Ovary (tissue), 9 donors: ENCODE measurements around the gene CBX1. TPM values are rescaled to one million over a fixed set of nuclear protein-coding genes. Genes with fewer than 3 reads are reported as not detected.
A peak's percentile ranks its signal among the peaks of the same experiment; 100 is the strongest.

Source experiments
- DNase-seq, 5 donors: peaks; one replicate each; pipeline ENCODE4 v3.0.0-alpha.2; 2019 to 2020
- H3K27ac ChIP-seq, 2 donors: fragments of 200-600 bp; one replicate each; pipeline versions ENCODE4 v1.5.1 to v1.8.0; 2019 to 2022
- H3K27me3 ChIP-seq: fragments of 200-600 bp; one replicate; pipeline ENCODE4 v1.8.0; 2022
- H3K36me3 ChIP-seq: fragments of 200-600 bp; sonication (generic); one replicate; pipeline ENCODE4 v1.5.1; 2019
- H3K4me1 ChIP-seq: one replicate; pipeline ENCODE4 v1.8.1; 2013; ENCODE audit warnings: mild to moderate bottlenecking, moderate library complexity; ENCODE audit not compliant: insufficient read depth
- H3K4me3 ChIP-seq: fragments of 200-600 bp; sonication (generic); one replicate; pipeline ENCODE4 v1.5.1; 2017
- H3K9me3 ChIP-seq, 2 donors: fragments of 200-600 bp in 1 of 2; sonication (generic) in 1 of 2; one replicate each; pipeline versions ENCODE4 v1.5.1 to v1.8.1; 2013 to 2019; ENCODE audit warnings: mild to moderate bottlenecking in 1 of 2, moderate library complexity in 1 of 2
- EP300 ChIP-seq: sonication (generic); formaldehyde crosslinking; IDR thresholded peaks from one replicate; pipeline ENCODE4 v1.6.1; 2017; ENCODE audit warnings: antibody characterized with exemption
- POLR2A ChIP-seq: fragments of 450-650 bp; IDR thresholded peaks from one replicate; pipeline ENCODE4 v1.6.1; 2017; ENCODE audit warnings: antibody characterized with exemption, mild to moderate bottlenecking, moderate library complexity
- whole genome bisulfite sequencing, 3 donors: extraction: QIAGEN DNeasy Blood & Tissue Kit in 1 of 3; methylation state at CpG; one replicate each; pipeline versions ENCODE4 v1.1.5 to v1.1.7; 2013 to 2017; 5-methylcytosine and 5-hydroxymethylcytosine counted together
- intact Hi-C, 4 donors: fragments of 100-400 bp; cut with DNase I; formaldehyde crosslinking; loops; one replicate each; pipeline versions ENCODE4 v1.11.0 to v1.15.1; 2022 to 2023
- polyA plus RNA-seq, 2 donors: library from polyadenylated mRNA; stranded (reverse); fragments of 200-250 nt in 1 of 2; fragments of 350-450 nt in 1 of 2; fragmentation: Illumina TruSeq in 1 of 2; extraction: RNeasy Lipid Tissue Mini Kit (QIAGEN cat#74804) in 1 of 2; gene quantifications; one replicate each; pipeline ENCODE4 v1.2.3, GENCODE V29; 2013 to 2014
- total RNA-seq, 7 donors: library from RNA; depleted of rRNA in 2 of 7; stranded (reverse); fragments of >200 nt in 2 of 7; fragmentation: NEBNext Ultra II Directional in 3 of 7; extraction: Animal tissue kit (Norgen Biotek cat#: 25700) in 3 of 7; gene quantifications; one replicate each; pipeline versions ENCODE4 v1.1.0 to v1.2.4, GENCODE V29; 2016 to 2023
- TF ChIP-seq, protein P1 (sequence below), 3 donors: fragments of 450-650 bp in 2 of 3; fragments of 200-600 bp in 1 of 3; IDR thresholded peaks; one replicate each; pipeline versions ENCODE4 v1.5.1 to v1.8.0; 2016 to 2022; ENCODE audit warnings: antibody characterized with exemption in 3 of 3, mild to moderate bottlenecking in 1 of 3
- donor health status: DM: no; HTN: no; CAD: no; lungs with moderate emphysema.
- donor health status: DM: no; HTN: no; CAD: no.
- donor health status: Bipolar disorder and iron deficiency.
- donor health status: DM: yes; HTN: yes; CAD: no.
- donor health status: DM: no; HTN: no; CAD: no.
- donor health status: DM: yes; HTN: yes; CAD: no.

Gene CBX1
- total and polyA plus RNA-seq, 9 donors: 35.4 to 106 (median 70.0) TPM

DNA sequence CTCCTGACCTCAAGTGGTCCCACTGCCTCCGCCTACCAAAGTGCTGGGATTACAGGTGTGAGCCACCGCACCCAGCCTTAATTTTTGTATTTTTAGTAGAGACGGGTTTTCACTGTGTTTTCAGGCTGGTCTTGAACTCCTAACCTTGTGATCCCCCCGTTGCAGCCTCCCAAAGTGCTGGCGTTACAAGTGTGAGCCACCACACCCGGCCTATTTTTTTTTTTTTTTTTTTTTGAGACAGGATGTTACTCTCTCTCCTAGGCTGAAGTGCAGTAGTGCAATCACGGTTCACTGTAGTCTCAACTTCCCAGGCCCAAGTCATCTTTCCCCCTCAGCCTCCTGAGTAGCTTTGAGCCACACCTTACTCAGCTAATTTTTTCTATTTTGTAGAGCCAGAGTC is 3.2 kb upstream of the CBX1 start:
- 85 to 89% (median 87%) methylated on average over 7 of the region's 7 CpGs for WGBS, 3 donors
- Histone ChIP-seq H3K4me3 (no peak overlapping the region), H3K9me3 (no peaks in the 10 kb centered on the region), H3K36me3 (no peaks in the 10 kb centered on the region), H3K27ac (no peak overlapping the region), H3K27me3 (no peaks in the 10 kb centered on the region), H3K4me1 (peaks cover 6% of the 10 kb centered on the region)
- no peak for DNase-seq
- intact Hi-C loops: no loop called here
- TF ChIP-seq POLR2A (no peak), EP300 (no peak)
- TF ChIP-seq, protein P1, sequence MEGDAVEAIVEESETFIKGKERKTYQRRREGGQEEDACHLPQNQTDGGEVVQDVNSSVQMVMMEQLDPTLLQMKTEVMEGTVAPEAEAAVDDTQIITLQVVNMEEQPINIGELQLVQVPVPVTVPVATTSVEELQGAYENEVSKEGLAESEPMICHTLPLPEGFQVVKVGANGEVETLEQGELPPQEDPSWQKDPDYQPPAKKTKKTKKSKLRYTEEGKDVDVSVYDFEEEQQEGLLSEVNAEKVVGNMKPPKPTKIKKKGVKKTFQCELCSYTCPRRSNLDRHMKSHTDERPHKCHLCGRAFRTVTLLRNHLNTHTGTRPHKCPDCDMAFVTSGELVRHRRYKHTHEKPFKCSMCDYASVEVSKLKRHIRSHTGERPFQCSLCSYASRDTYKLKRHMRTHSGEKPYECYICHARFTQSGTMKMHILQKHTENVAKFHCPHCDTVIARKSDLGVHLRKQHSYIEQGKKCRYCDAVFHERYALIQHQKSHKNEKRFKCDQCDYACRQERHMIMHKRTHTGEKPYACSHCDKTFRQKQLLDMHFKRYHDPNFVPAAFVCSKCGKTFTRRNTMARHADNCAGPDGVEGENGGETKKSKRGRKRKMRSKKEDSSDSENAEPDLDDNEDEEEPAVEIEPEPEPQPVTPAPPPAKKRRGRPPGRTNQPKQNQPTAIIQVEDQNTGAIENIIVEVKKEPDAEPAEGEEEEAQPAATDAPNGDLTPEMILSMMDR (IDR thresholded peaks at IDR 0.05): no peak

DNA sequence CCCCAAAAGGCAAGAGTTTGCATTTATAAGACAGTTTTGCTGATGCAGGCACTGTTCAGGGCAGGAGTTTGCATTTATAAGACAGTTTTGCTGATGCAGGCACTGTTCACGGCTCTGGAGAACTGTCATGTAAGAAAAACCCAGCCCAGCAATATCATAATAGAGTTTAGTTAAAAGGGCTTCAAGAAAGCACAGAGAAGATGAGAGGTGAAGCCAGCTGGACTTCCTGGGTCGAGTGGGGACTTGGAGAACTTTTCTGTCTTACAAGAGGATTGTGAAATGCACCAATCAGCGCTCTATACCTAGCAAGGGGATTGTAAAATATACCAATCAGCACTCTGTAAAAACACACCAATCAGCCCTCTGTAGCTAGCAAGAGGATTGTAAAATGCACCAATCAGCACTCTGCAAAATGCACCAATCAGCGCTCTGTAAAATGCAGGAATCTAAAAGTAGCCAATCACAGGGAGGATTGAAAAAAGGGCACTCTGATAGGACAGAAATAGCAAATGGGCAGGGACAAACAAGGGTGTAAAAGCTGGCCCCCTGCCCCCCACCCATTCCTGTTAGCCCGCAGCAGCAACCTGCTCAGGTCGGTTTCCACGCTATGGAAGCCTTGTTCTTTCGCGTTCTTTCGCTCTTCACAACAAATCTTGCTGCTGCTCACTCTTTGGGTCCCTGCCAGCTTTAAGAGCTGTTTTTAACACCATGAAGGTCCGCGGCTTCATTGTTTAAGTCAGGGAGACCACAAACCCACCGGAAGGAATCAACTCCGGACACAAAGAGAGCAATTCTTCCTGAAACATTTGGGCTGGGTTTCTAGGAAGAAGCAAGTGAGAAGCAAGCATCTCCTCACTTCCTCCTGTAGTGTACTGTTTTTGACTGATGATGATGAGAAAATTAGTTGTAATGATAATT is 1.8 kb upstream of the CBX1 start:
- H3K36me3 ChIP-seq: no peaks in the 10 kb centered on the region
- no peaks in the 10 kb centered on the region for H3K9me3 ChIP-seq
- no peak for DNase-seq
- H3K4me3 ChIP-seq: no peak overlapping the region
- 76 to 86% (median 80%) methylated on average over 14 of the region's 14 CpGs for WGBS, 3 donors
- intact Hi-C loops: no loop called here
- no peak for TF ChIP-seq POLR2A
- TF ChIP-seq, protein P1 (IDR thresholded peaks at IDR 0.05): no peak
- H3K27me3 ChIP-seq: no peaks in the 10 kb centered on the region
- peaks cover 6% of the 10 kb centered on the region for H3K4me1 ChIP-seq
- H3K27ac ChIP-seq: no peak overlapping the region

DNA sequence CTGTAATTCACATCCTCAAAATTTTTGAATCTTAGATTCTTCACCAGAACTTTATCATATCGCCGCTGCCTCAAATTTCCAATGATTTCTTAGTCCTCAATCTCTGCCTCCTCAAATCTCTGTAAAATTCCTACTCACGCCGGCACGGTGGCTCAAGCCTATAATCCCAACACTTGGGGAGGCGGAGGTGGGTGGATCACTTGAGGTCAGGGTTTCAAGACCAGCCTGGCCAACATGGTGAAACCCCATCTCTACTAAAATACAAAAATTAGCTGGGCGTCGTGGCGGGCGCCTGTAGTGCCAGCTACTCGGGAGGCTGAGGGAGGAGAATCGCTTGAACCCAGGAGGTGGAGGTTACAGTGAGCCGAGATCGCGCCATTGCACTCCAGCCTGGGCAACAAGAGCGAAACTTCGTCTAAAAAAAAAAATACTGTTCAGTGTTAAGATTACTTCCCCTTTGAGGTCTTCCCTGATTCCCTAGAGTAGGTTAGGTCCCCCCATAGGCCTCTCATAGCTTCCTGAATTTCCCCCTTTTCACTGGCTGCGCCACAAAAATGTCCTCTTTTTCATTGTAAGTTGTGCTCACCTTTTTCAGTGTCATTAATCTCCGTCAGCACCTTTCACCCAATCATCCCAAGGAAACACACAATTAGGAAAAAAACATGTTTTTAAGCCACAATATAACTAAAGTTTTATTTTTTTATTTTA is 919 bp upstream of the CBX1 start:
- H3K4me1 ChIP-seq: peaks cover 6% of the 10 kb centered on the region
- H3K9me3 ChIP-seq: no peaks in the 10 kb centered on the region
- no peaks in the 10 kb centered on the region for H3K36me3 ChIP-seq
- WGBS, 3 donors: 82 to 89% (median 83%) methylated on average over 19 of the region's 19 CpGs
- intact Hi-C loops: no loop called here
- no peak overlapping the region for H3K4me3 ChIP-seq
- peak in 2 of 5 donors; percentile 32 to 34 for DNase-seq
- H3K27me3 ChIP-seq: no peaks in the 10 kb centered on the region
- TF ChIP-seq, protein P1 (IDR thresholded peaks at IDR 0.05): no peak
- TF ChIP-seq POLR2A (no peak), EP300 (no peak)
- H3K27ac ChIP-seq: no peak overlapping the region

DNA sequence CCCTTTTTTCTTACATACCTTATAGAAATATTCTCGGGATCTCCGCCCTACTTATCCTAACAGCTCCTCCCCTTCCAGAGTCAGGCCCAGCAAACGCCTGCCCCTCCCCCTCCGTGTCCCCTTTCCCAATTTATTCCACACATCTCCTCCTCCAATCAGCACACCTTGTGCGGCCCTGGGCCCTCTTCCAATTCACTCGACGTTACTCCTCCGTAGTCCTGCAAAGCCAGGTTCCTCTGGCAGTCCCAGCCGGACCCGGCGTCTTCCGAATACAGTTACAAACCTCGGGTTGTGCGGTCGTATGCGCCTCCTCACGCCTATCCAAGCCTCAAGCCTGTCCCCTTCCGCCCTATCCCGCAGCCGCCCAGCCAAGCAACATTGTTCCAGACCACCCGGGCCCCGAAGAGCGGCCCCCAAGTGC is 677 bp downstream of the CBX1 start:
- H3K36me3 ChIP-seq: no peaks in the 10 kb centered on the region
- intact Hi-C loops: no loop called here
- H3K4me1 ChIP-seq: peaks cover 6% of the 10 kb centered on the region
- no peak for TF ChIP-seq POLR2A
- H3K4me3 ChIP-seq: peak overlapping the region; percentile 99
- no peaks in the 10 kb centered on the region for H3K27me3 ChIP-seq
- DNase-seq: peak in 4 of 5 donors; percentile 59 to 72 (median 68)
- WGBS, 3 donors: 0 to 1% (median 0%) methylated on average over 23 of the region's 23 CpGs
- no peaks in the 10 kb centered on the region for H3K9me3 ChIP-seq
- H3K27ac ChIP-seq: peak overlapping the region; percentile 70 to 73
